HG03159 (cell line): ENCODE results near the gene TMED6.
"Not testable (repeated sequence)": the region's sequence is repeated elsewhere in the genome, so short reads cannot be mapped to it uniquely, and the experiment has no call there.

Experiments
- ATAC-seq: cut with Tn5 transposase; IDR thresholded peaks from one replicate; pipeline ENCODE4 v1.9.1; 2021; ENCODE audit warnings: mild to moderate bottlenecking, moderate library complexity; ENCODE audit not compliant: unreplicated experiment

The TMED6 gene

GRCh38 chr16:69363281-69363717 is 11.7 kb upstream of the TMED6 start:
- ATAC-seq: no peak

GRCh38 chr16:69360070-69360469 is 8.5 kb upstream of the TMED6 start:
- not testable (repeated sequence) for ATAC-seq

GRCh38 chr16:69350536-69351133 is 951 bp downstream of the TMED6 start:
- no peak for ATAC-seq

GRCh38 chr16:69349536-69349935 is 2.0 kb downstream of the TMED6 start:
- ATAC-seq: no peak

- no peak for ATAC-seq
Observed at GRCh38 chr16:69348222-69348621, 3.4 kb downstream of the TMED6 start.

- ATAC-seq: no peak
Observed at GRCh38 chr16:69346683-69347082, 4.9 kb downstream of the TMED6 start.

- ATAC-seq: no peak
Observed at GRCh38 chr16:69345923-69346322, 5.7 kb downstream of the TMED6 start.

- ATAC-seq: no peak
Observed at GRCh38 chr16:69344171-69344570, 7.4 kb downstream of the TMED6 start.

GRCh38 chr16:69340095-69340644 is 11.4 kb downstream of the TMED6 start:
- no peak for ATAC-seq

- ATAC-seq: peak; percentile 86
Observed at GRCh38 chr16:69339289-69340094, 12.1 kb downstream of the TMED6 start, which contains the start of the genes COG8 and NIP7. Gene COG8 (minus strand): TSS chr16:69339564. CDS start chr16:69339552, 12 bp downstream. Gene NIP7 (plus strand): TSS chr16:69339772. CDS start chr16:69339830, 58 bp downstream.

GRCh38 chr16:69338557-69339288 is 12.9 kb downstream of the TMED6 start:
- ATAC-seq: no peak

- no peak for ATAC-seq
Observed at GRCh38 chr16:69334696-69335095, 16.9 kb downstream of the TMED6 start.

- ATAC-seq: peak; percentile 90
Observed at GRCh38 chr16:69330286-69331109, 21.1 kb downstream of the TMED6 start, which contains the start of gene PDF. Gene PDF (minus strand): TSS chr16:69330588. CDS start chr16:69330570, 18 bp downstream.

GRCh38 chr16:69329369-69330285 is 22.0 kb downstream of the TMED6 start:
- peak; percentile 33 for ATAC-seq

- no peak for ATAC-seq
Observed at GRCh38 chr16:69328854-69329316, 22.7 kb downstream of the TMED6 start.

- no peak for ATAC-seq
Observed at GRCh38 chr16:69327585-69328310, 23.8 kb downstream of the TMED6 start.

GRCh38 chr16:69326172-69326873 is 25.3 kb downstream of the TMED6 start:
- ATAC-seq: no peak

- no peak for ATAC-seq
Observed at GRCh38 chr16:69325784-69326171, 25.8 kb downstream of the TMED6 start.
